HG02588 (cell line): Measurements from ENCODE around the gene MAP2K3.

Experiments used
- ATAC-seq: cut with Tn5 transposase; IDR thresholded peaks from one replicate; pipeline ENCODE4 v1.9.1; 2021; ENCODE audit warnings: mild to moderate bottlenecking, moderate library complexity; ENCODE audit not compliant: unreplicated experiment

Gene MAP2K3

GRCh38 chr17:21284319-21285163, at the start of gene MAP2K3:
TSS of gene MAP2K3 (plus strand) at chr17:21284711. CDS start at chr17:21284921, 210 bp downstream.
- peak; percentile 72 for ATAC-seq

GRCh38 chr17:21235921-21236320, 48.6 kb upstream of the MAP2K3 start:
- ATAC-seq = no peak

GRCh38 chr17:21239680-21240368, 44.7 kb upstream of the MAP2K3 start:
- ATAC-seq = no peak

GRCh38 chr17:21240369-21241055, 44.0 kb upstream of the MAP2K3 start:
- no peak for ATAC-seq

- no peak for ATAC-seq
Observed at GRCh38 chr17:21241564-21241963, 42.9 kb upstream of the MAP2K3 start.

- ATAC-seq = no peak
Observed at GRCh38 chr17:21242026-21242697, 42.3 kb upstream of the MAP2K3 start.

GRCh38 chr17:21242780-21243515, 41.6 kb upstream of the MAP2K3 start:
- ATAC-seq = no peak

GRCh38 chr17:21243516-21244303, 40.8 kb upstream of the MAP2K3 start:
- no peak for ATAC-seq

GRCh38 chr17:21245639-21246084, 38.8 kb upstream of the MAP2K3 start:
- no peak for ATAC-seq

GRCh38 chr17:21246698-21247097, 37.8 kb upstream of the MAP2K3 start:
- no peak for ATAC-seq

GRCh38 chr17:21247552-21248258, 36.8 kb upstream of the MAP2K3 start:
- no peak for ATAC-seq

- ATAC-seq = no peak
Observed at GRCh38 chr17:21248500-21248899, 36.0 kb upstream of the MAP2K3 start.

- no peak for ATAC-seq
Observed at GRCh38 chr17:21249086-21249795, 35.3 kb upstream of the MAP2K3 start.

GRCh38 chr17:21249920-21250703, 34.4 kb upstream of the MAP2K3 start:
- ATAC-seq = no peak

GRCh38 chr17:21250854-21251253, 33.7 kb upstream of the MAP2K3 start:
- no peak for ATAC-seq

- no peak for ATAC-seq
Observed at GRCh38 chr17:21251337-21252010, 33.0 kb upstream of the MAP2K3 start.

- no peak for ATAC-seq
Observed at GRCh38 chr17:21252289-21252795, 32.2 kb upstream of the MAP2K3 start.
